Mucosa of rectum (tissue), 2 donors: ENCODE results near the gene ISG20L2.
A peak's percentile ranks its signal among the peaks of the same experiment; 100 is the strongest.
"Not testable (repeated sequence)": the region's sequence is repeated elsewhere in the genome, so short reads cannot be mapped to it uniquely, and the experiment has no call there.

ENCODE experiments used
- H3K27ac ChIP-seq, 2 donors: one replicate each; pipeline ENCODE4 v1.7.0; 2013; ENCODE audit warnings: inconsistent platforms in 2 of 2, low read depth in 2 of 2, low read length in 2 of 2
- H3K27me3 ChIP-seq, 2 donors: one replicate each; pipeline ENCODE4 v1.7.0; 2013; ENCODE audit warnings: low read length in 2 of 2; ENCODE audit not compliant: control insufficient read depth in 2 of 2, insufficient read depth in 2 of 2
- H3K36me3 ChIP-seq, 2 donors: one replicate each; pipeline ENCODE4 v1.7.0; 2013; ENCODE audit warnings: low read length in 2 of 2; ENCODE audit not compliant: control insufficient read depth in 2 of 2, insufficient read depth in 2 of 2
- H3K4me1 ChIP-seq, 2 donors: one replicate each; pipeline ENCODE4 v1.7.0; 2013; ENCODE audit warnings: low read length in 2 of 2, mild to moderate bottlenecking in 1 of 2; ENCODE audit not compliant: control insufficient read depth in 2 of 2, insufficient read depth in 2 of 2
- H3K4me3 ChIP-seq, 2 donors: one replicate each; pipeline ENCODE4 v1.7.0; 2013; ENCODE audit warnings: low read length in 2 of 2
- H3K9ac ChIP-seq, 2 donors: one replicate each; pipeline ENCODE4 v1.7.0; 2013; ENCODE audit warnings: low read length in 2 of 2, low read depth in 1 of 2, mild to moderate bottlenecking in 1 of 2
- H3K9me3 ChIP-seq, 2 donors: one replicate each; pipeline ENCODE4 v1.7.0; 2013; ENCODE audit warnings: low read length in 2 of 2; ENCODE audit not compliant: control insufficient read depth in 2 of 2
- donor health status: healthy.
- donor health status: Normal muscosa, but diverticular disease.

Gene ISG20L2

DNA sequence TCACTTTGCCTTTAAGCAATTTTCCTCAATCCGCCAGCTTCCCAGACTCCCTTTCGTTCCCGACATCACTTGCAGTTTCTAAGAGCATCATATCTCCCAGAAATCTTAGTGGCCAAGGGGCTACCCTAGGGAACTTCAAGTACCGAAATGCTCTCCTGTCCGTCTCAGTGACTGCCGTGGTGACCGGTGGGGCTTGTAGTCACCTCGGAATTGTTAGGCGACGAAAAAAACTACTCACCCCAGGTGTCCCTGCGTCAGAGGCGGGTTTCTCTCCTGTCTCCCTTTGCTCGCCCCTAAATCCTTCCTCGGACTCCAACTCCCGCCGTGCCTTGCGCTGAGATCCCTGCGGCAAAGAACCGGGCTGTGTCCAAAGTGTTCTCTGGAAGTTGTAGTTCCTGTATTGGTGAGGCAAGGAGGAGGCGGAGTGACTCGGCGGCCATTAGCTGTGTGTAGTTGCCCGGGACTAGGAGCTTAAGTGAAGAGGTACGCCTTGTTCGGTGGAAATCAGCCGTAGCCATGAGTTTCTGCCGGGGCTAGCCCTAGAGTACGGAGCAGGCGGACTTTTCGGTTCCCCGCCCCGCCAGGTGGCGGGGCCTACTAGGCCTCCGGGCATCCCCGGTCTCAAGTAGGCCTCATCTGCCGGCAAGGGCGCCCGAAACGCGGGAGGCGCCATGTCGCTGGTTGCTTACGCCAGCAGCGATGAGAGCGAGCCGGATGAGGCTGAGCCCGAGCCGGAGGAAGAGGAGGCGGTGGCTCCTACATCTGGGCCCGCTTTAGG is 38.7 kb upstream of the ISG20L2 start, which contains the start of gene PRCC:
TSS of gene PRCC (plus strand) at position 435 of the 778 bp plus-strand sequence. CDS start at position 672, 237 bp downstream.
- Histone ChIP-seq H3K36me3 (peaks cover 5 to 17% of the 10 kb centered on the region in 2 donors), H3K4me3 (peak within 1 kb of the TSS; percentile 83 to 87), H3K9ac (peak within 1 kb of the TSS; percentile 95 to 99), H3K9me3 (no peaks in the 10 kb centered on the region), H3K27ac (peak within 1 kb of the TSS; percentile 85 to 92), H3K27me3 (no peaks in the 10 kb centered on the region), H3K4me1 (peaks cover 18 to 23% of the 10 kb centered on the region in 2 donors)

DNA sequence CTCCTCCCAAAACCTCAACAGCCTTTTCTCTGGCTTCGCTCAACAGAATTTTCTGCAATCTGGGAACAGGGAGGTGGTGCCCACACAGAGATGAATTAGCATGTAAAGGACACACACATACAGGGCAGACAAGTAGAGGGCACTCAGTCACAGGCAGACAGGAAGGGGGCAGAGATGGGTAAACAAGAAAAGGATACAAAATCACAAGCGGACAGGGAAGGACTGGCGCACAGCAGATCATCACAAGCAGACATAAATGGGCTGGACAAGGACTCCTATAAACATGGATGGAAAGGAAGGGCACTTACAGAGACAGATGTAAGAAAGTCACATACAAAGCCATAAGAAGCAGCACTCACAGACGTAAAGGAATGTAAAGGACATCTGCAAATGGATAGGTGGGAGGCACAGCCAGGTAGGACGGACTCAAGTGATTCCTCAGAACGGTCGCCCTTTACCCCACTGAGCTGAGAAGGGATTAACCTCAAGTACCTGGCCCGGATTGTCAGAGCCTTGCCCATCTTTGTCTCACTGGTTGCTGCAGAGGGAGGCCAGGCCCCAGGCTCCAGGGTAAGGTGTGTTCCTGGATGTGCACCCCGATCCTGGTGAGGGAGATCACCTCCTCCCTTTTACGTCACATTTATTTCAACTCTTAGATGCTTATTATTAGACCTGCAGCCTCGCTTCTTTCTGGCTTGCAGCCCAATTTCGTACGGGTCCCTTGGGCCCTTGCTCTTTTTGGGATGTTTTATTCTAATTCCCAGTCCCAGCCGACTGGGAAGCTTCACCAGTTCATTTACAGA is 37.9 kb upstream of the ISG20L2 start:
- H3K27ac ChIP-seq, result peak overlapping the region; percentile 79 to 89

DNA sequence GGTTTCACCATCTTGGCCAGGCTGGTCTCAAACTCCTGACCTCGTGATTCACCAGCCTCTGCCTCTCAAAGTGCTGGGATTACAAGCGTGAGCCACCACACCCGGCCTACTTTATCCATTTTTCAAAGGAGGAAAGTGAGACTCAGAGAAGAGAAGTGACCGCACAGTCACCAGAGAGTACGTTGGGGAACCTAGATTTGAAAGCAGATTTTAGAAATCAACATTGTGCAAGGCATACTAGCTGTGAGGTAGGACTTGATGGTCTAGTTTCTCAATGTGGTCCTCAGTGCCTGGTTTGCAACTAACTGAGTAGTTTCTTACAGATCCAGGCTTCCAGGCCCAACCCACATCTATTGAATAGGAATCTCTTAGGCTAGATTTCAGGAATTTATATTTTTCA is 37.1 kb upstream of the ISG20L2 start:
- Histone ChIP-seq H3K9ac (peak overlapping the region in 1 of 2 donors; percentile 73), H3K36me3 (peaks cover 3 to 7% of the 10 kb centered on the region in 2 donors), H3K9me3 (no peaks in the 10 kb centered on the region), H3K4me3 (peak overlapping the region; percentile 83 to 87), H3K27ac (no peak overlapping the region), H3K27me3 (no peaks in the 10 kb centered on the region), H3K4me1 (peaks cover 18 to 23% of the 10 kb centered on the region in 2 donors)

More for the DNA sequence above, 37.9 kb upstream of the ISG20L2 start:
- Histone ChIP-seq H3K9me3 (no peaks in the 10 kb centered on the region), H3K9ac (peak overlapping the region; percentile 73 to 86), H3K36me3 (peaks cover 5 to 16% of the 10 kb centered on the region in 2 donors), H3K4me1 (peaks cover 18 to 23% of the 10 kb centered on the region in 2 donors), H3K27me3 (no peaks in the 10 kb centered on the region), H3K4me3 (peak overlapping the region; percentile 83 to 87)

DNA sequence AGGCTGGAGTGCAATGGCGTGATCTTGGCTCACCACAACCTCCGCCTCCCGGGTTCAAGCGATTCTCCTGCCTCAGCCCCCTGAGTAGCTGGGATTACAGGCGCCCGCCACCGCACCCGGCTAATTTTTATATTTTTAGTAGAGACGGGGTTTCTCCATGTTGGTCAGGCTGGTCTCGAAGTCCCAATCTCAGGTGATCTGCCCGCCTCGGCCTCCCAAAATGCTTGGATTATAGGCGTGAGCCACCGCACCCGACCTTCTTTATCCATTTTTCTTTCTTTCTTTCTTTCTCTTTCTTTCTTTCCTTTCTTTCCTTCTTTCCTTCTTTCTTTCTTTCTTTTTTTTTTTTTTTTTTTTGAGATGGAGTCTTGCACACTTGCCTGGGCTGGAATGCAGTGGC is 36.6 kb upstream of the ISG20L2 start:
- not testable (repeated sequence) for H3K4me3 ChIP-seq, H3K36me3 ChIP-seq, H3K9me3 ChIP-seq, H3K9ac ChIP-seq, H3K27me3 ChIP-seq, H3K27ac ChIP-seq
- peaks cover 18 to 23% of the 10 kb centered on the region in 2 donors for H3K4me1 ChIP-seq

DNA sequence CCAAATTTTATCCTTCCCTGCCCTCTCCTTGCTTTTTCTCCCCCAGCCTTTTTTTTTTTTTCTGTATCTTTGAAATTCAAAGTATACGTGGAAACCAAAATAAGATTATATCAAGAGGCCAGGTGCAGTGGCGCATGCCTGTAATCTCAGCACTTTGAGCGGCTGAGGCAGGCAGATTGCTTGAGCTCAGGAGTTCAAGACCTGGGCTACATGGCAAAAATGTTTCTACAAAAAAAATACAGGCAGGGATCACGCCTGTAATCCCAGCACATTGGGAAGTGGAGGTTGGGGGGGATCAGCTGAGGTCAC is 32.2 kb upstream of the ISG20L2 start:
- no peaks in the 10 kb centered on the region for H3K9me3 ChIP-seq
- H3K4me3 ChIP-seq, result no peak overlapping the region
- no peaks in the 10 kb centered on the region for H3K36me3 ChIP-seq
- H3K9ac ChIP-seq, result no peak overlapping the region
- no peak overlapping the region for H3K27ac ChIP-seq
- H3K4me1 ChIP-seq, result peaks cover under 1 to 2% of the 10 kb centered on the region in 2 donors
- H3K27me3 ChIP-seq, result no peaks in the 10 kb centered on the region

DNA sequence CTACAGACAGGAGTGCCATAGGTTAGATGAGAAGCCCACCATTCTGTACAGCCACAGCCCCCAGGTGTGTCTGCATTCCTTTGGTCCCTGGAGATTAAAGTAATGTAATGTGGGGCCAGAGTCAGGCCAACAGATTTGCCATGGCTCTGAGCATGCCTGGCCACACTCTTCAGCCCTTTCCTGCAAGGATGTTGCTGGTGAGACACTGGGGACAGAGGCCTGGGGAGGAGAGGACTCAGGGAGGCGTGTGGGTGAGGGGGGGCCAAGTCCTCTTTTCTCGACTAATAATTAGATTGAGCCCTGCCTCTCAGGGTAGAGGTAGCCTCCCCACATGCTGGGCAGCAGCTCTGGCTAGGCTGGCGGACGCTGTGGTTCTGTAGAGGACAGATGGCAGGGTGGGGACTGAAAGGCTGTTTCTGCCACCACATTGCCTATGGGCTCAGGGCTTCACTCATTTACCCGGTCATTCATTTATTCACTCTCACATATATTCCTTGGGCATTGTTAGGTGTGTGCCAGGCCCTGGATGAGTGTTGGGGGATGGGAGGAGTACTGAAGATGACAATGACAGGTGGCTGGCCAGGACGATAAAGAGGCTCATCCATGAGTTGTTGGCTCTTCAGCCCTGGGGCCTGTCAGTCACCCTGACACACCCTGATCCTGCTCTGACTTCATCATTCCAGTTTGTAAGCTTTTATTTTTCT is 31.7 kb upstream of the ISG20L2 start:
- Histone ChIP-seq H3K27me3 (no peaks in the 10 kb centered on the region), H3K27ac (no peak overlapping the region), H3K4me3 (no peak overlapping the region), H3K4me1 (no peaks in the 10 kb centered on the region), H3K9ac (no peak overlapping the region), H3K9me3 (no peaks in the 10 kb centered on the region), H3K36me3 (no peaks in the 10 kb centered on the region)

DNA sequence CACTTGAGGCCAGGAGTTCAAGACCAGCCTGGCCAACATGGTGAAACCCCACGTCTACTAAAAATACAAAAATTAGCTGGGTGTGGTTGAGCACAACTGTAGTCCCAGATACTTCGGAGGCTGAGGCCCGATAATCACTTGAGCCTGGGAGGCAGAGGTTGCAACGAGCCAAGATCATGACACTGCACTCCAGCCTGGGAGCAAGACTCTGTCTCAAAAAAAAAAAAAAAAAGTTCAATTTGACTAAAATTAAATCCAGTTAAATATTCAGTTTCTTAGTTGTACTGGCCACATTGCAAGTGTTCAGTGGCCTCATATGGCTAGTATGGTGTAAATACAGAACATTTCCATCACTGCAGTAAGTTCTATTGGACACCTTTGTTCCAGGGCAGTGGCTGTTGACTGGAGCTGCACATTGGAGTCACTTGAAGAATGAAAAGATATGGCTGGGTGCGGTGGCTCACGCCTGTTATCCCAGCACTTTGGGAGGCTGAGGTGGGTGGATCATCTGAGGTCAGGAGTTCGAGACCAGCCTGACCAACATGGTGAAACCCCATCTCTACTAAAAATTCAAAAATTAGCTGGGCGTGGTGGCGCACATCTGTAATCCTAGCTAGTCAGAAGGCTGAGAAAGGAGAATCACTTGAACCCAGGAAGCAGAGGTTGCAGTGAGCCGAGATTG is 29.1 kb upstream of the ISG20L2 start:
- H3K9ac ChIP-seq, H3K27ac ChIP-seq, H3K4me1 ChIP-seq, H3K4me3 ChIP-seq, H3K36me3 ChIP-seq, H3K9me3 ChIP-seq, H3K27me3 ChIP-seq: not testable (repeated sequence)

DNA sequence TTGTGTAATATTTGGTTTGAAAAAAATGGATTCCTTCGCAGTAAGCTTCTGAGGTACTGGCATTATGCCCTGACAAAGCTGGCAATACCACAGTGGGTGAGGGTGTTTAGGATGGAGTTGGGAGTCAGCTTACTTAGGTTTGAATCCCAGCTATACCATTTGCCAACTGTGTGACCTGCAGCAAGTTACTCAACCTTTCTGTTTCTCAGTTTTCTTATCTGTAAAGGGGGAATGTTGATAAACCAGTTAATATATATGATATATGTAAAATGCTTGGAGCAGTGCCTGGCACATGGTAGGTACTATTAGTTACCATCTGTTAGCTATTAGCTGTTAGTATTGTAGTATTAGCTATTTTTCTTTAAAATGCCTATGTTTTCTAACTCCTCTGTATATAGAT is 27.8 kb upstream of the ISG20L2 start:
- Histone ChIP-seq H3K9me3 (no peaks in the 10 kb centered on the region), H3K9ac (no peak overlapping the region), H3K4me3 (no peak overlapping the region), H3K36me3 (no peaks in the 10 kb centered on the region), H3K4me1 (peaks cover 4 to 10% of the 10 kb centered on the region in 2 donors), H3K27ac (no peak overlapping the region), H3K27me3 (no peaks in the 10 kb centered on the region)

DNA sequence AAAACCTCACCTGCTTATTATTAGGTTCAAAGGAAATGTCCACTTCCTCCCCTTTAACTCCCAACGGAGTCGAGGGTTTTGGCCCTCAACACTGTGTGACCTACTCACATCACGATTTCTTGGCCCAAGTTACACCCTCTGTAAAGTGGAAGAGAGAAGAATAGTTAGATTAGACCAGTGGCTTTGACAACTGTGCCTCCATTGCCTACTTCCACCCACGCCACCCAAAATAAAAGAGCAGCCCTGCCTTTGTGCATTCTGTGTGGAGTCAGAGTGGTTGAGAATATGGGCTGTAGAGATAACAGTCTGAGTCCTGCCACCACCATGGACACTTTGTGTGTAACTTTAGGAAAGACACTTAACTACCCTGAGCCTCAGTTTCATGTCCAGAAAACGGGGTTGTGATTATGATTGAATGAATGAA is 27.0 kb upstream of the ISG20L2 start:
- H3K9ac ChIP-seq, result no peak overlapping the region
- no peak overlapping the region for H3K4me3 ChIP-seq
- no peaks in the 10 kb centered on the region for H3K36me3 ChIP-seq
- no peaks in the 10 kb centered on the region for H3K9me3 ChIP-seq
- no peaks in the 10 kb centered on the region for H3K27me3 ChIP-seq
- H3K4me1 ChIP-seq, result peaks cover 4 to 10% of the 10 kb centered on the region in 2 donors
- H3K27ac ChIP-seq, result no peak overlapping the region
